GM19023 (cell line): ENCODE data around the gene HAND2.

Source experiments
- ATAC-seq: cut with Tn5 transposase; IDR thresholded peaks from one replicate; pipeline ENCODE4 v1.9.1; 2021; ENCODE audit warnings: mild to moderate bottlenecking, moderate library complexity; ENCODE audit not compliant: unreplicated experiment

HAND2 gene

DNA sequence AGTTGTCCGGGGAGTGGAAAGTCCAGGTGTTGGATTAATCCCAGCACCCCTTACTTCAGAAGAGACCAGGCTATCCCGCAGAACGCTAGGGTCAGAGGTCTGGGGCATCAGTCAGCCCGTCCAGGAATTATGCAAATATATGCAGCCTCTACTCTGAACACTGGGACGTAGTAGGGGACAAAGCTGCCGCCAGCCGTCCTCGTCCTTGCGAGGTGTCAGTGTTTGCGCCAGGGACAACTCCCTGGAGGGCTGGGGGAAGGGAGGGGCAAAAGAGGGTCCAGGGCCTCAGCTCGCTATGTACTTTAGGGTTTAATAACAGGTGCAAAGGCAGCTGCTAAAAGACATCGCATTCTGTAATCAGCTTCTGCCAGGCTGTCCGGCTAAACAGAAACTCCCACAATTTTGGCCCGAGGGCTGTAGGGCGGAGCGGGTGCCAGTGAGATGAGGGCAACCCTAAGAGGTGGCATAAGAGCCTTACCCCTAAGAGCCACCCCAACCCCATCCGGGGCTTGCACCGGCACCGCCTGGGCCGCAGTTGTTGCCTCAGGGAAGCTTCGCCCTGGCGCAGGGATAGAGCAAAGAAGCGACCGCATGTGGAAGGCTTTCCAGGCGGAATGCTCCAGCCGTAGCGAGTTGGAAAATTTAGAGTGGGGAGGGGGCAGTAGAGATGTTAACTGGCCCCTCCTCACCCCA, 8.4 kb downstream of the HAND2 start:
- ATAC-seq, result no peak

GRCh38 chr4:173520921-173521466, 9.0 kb downstream of the HAND2 start:
- no peak for ATAC-seq

GRCh38 chr4:173519111-173520101, 10.6 kb downstream of the HAND2 start:
- no peak for ATAC-seq

- ATAC-seq, result no peak
These were observed 11.5 kb downstream of the HAND2 start for GRCh38 chr4:173518425-173519102.

DNA sequence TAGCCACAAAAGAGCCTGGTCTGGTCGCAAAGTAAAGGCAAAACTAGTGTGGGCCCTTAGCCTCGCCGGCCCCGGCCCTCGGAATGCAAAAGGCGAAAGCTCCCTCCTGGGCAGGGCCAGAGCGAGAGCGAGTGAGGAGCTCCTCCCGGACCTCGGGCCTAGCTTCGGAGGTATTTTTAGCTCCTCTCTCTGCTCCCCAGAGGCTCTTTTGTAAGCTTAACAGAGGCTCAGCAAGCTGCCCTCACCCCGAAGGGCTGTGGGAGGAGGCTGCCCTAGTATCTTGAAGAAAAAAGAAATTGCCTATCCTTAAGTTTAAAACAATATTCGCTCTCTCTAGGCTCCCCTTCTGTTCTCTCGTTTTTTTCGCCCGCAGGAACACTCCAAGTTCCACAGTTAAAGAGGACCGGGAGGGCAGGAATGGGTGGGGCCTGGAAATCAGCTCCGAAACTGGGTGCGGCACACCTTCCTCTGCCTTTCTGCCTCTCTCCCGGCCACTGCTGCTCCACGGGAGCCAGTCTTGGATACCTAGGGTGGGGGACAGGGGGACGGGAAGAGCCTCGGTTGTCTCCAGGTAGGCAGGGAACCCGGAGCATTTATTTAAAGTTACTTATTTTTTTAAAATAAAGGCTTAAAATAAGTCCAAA, 12.1 kb downstream of the HAND2 start:
- no peak for ATAC-seq

- ATAC-seq, result no peak
These were observed 13.2 kb downstream of the HAND2 start for GRCh38 chr4:173516621-173517524.

GRCh38 chr4:173515458-173515857, 14.6 kb downstream of the HAND2 start:
- no peak for ATAC-seq

GRCh38 chr4:173514641-173515217, 15.3 kb downstream of the HAND2 start:
- no peak for ATAC-seq

DNA sequence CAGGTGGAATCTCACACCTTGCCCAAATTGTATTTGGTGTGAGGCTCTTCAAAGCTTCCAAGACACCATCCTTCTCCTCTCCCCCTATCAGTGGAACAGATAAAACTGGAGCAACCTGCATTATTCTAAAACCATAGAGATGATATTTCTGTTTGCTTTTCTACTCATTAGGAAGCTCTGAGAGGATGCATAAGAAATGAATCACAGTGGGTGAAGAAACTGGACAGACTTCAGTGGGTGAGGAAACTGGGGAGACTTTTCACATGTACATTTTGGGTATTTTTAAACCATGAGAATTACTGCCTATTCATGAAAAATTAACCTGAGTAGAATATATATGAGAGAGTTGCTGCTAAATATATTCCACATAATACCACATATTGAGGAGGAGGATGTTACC, 16.4 kb downstream of the HAND2 start:
- ATAC-seq, result no peak

GRCh38 chr4:173511787-173512361, 18.2 kb downstream of the HAND2 start:
- ATAC-seq, result no peak

- ATAC-seq, result peak; percentile 24
These were observed 20.7 kb downstream of the HAND2 start for GRCh38 chr4:173509036-173510001.

GRCh38 chr4:173508386-173509035, 21.5 kb downstream of the HAND2 start:
- ATAC-seq, result no peak

- ATAC-seq, result no peak
These were observed 22.3 kb downstream of the HAND2 start for GRCh38 chr4:173507471-173508385.

GRCh38 chr4:173506597-173507211, 23.3 kb downstream of the HAND2 start:
- peak; percentile 9 for ATAC-seq

- peak; percentile 66 for ATAC-seq
These were observed 24.0 kb downstream of the HAND2 start for GRCh38 chr4:173505924-173506518.
